CD14-positive monocyte (primary cell): ENCODE measurements around the gene TRAPPC1. TPM values are rescaled to one million over a fixed set of nuclear protein-coding genes. Genes with fewer than 3 reads are reported as not detected.

Experiments used
- DNase-seq, 3 donors: peaks; one replicate each; pipeline ENCODE4 v3.0.0-alpha.2; 2011 to 2022
- H2AFZ ChIP-seq: 2 replicates; pipeline ENCODE4 v1.6.0; 2012; ENCODE audit warnings: mild to moderate bottlenecking, low read depth, low read length, inconsistent platforms; ENCODE audit not compliant: insufficient read depth, poor library complexity, severe bottlenecking
- H3K27ac ChIP-seq, 2 donors: 1 replicate in 1 of 2; 2 replicates in 1 of 2; pipeline ENCODE4 v1.5.1; 2012 to 2013; ENCODE audit warnings: low read length in 2 of 2, control low read depth in 1 of 2, inconsistent platforms in 1 of 2, low read depth in 1 of 2, mild to moderate bottlenecking in 1 of 2
- H3K27me3 ChIP-seq, 2 donors: one replicate each; pipeline versions ENCODE4 v1.6.0 to v1.6.1; 2011 to 2013; ENCODE audit warnings: low read length in 2 of 2; ENCODE audit not compliant: control insufficient read depth in 2 of 2, insufficient read depth in 2 of 2
- H3K36me3 ChIP-seq, 2 donors: replicated peaks in 1 of 2; 1 replicate in 1 of 2; 2 replicates in 1 of 2; pipeline versions ENCODE4 v1.5.1 to v1.6.1; 2012 to 2013; ENCODE audit warnings: low read length in 2 of 2, control low read depth in 1 of 2, inconsistent platforms in 1 of 2, mild to moderate bottlenecking in 1 of 2; ENCODE audit not compliant: insufficient read depth in 2 of 2, control insufficient read depth in 1 of 2
- H3K4me1 ChIP-seq, 2 donors: 1 replicate in 1 of 2; 2 replicates in 1 of 2; pipeline versions ENCODE4 v1.5.1 to v1.6.1; 2012 to 2013; ENCODE audit warnings: low read length in 2 of 2, control low read depth in 1 of 2, inconsistent platforms in 1 of 2, mild to moderate bottlenecking in 1 of 2, moderate library complexity in 1 of 2; ENCODE audit not compliant: insufficient read depth in 2 of 2, control insufficient read depth in 1 of 2
- H3K4me2 ChIP-seq: replicated peaks from 2 replicates; pipeline ENCODE3; 2012; ENCODE audit warnings: low read length, moderate library complexity, mild to moderate bottlenecking; ENCODE audit not compliant: poor library complexity, severe bottlenecking; ENCODE audit errors: extremely low read depth
- H3K4me3 ChIP-seq, 3 experiments: fragments of 200-600 bp in 1 of 3; sonication (generic) in 1 of 3; replicated peaks in 1 of 3; 1 replicate in 2 of 3; 2 replicates in 1 of 3; pipeline ENCODE4 v1.5.1; 2011 to 2013; ENCODE audit warnings: low read length in 3 of 3, mild to moderate bottlenecking in 3 of 3, control low read depth in 2 of 3, low read depth in 2 of 3, inconsistent platforms in 1 of 3, moderate library complexity in 1 of 3
- H3K79me2 ChIP-seq: 2 replicates; pipeline ENCODE4 v1.6.0; 2012; ENCODE audit warnings: mild to moderate bottlenecking, control low read depth, inconsistent platforms, low read length, moderate library complexity; ENCODE audit not compliant: insufficient read depth
- H3K9ac ChIP-seq: 2 replicates; pipeline ENCODE4 v1.6.0; 2017; ENCODE audit warnings: low read length, mild to moderate bottlenecking; ENCODE audit not compliant: insufficient read depth, poor library complexity, severe bottlenecking
- H3K9me3 ChIP-seq, 2 donors: replicated peaks in 1 of 2; 1 replicate in 1 of 2; 2 replicates in 1 of 2; pipeline versions ENCODE4 v1.5.1 to v1.6.1; 2012 to 2013; ENCODE audit warnings: low read length in 2 of 2, control low read depth in 1 of 2; ENCODE audit not compliant: control insufficient read depth in 1 of 2, insufficient read depth in 1 of 2
- H4K20me1 ChIP-seq: 2 replicates; pipeline ENCODE4 v1.6.0; 2012; ENCODE audit warnings: mild to moderate bottlenecking, low read length, control low read depth, moderate library complexity; ENCODE audit not compliant: insufficient read depth
- H3K27ac Mint-ChIP-seq, 7 donors: one replicate each; pipeline ENCODE4 v1.8.0; 2020; ENCODE audit warnings: mild to moderate bottlenecking in 7 of 7, mixed read lengths in 7 of 7, moderate library complexity in 6 of 7, inconsistent platforms in 2 of 7
- H3K27me3 Mint-ChIP-seq, 3 donors: one replicate each; pipeline ENCODE4 v1.8.0; 2021 to 2022; ENCODE audit warnings: low read depth in 3 of 3, mild to moderate bottlenecking in 3 of 3, mixed read lengths in 3 of 3, moderate library complexity in 3 of 3, inconsistent platforms in 1 of 3
- H3K36me3 Mint-ChIP-seq, 2 donors: one replicate each; pipeline ENCODE4 v1.8.0; 2020; ENCODE audit warnings: mixed read lengths in 2 of 2, inconsistent platforms in 1 of 2, mild to moderate bottlenecking in 1 of 2
- H3K4me1 Mint-ChIP-seq: one replicate; pipeline ENCODE4 v1.8.0; 2020; ENCODE audit warnings: mild to moderate bottlenecking, mixed read lengths
- H3K4me3 Mint-ChIP-seq, 2 donors: one replicate each; pipeline ENCODE4 v1.8.0; 2020; ENCODE audit warnings: mild to moderate bottlenecking in 2 of 2, mixed read lengths in 2 of 2, moderate library complexity in 1 of 2
- H3K9me3 Mint-ChIP-seq, 7 donors: one replicate each; pipeline ENCODE4 v1.8.0; 2020 to 2022; ENCODE audit warnings: mixed read lengths in 7 of 7, mild to moderate bottlenecking in 6 of 7, moderate library complexity in 6 of 7, inconsistent platforms in 2 of 7
- CTCF ChIP-seq: fragments of 200-600 bp; IDR thresholded peaks from one replicate; pipeline ENCODE4 v1.8.0; 2022; ENCODE audit warnings: antibody characterized with exemption, mild to moderate bottlenecking
- WGBS: methylation state at CpG from one replicate; pipeline ENCODE4 v1.1.5; 2013; ENCODE audit warnings: missing lambda C conversion rate; ENCODE audit not compliant: insufficient coverage; 5-methylcytosine and 5-hydroxymethylcytosine counted together
- intact Hi-C, 2 donors: fragments of 100-400 bp; cut with micrococcal nuclease; formaldehyde crosslinking; loops; one replicate each; pipeline versions ENCODE4 v1.15.0 to v1.15.1; 2023
- polyA plus RNA-seq, 3 donors: library from polyadenylated mRNA; depleted of rRNA in 1 of 3; unstranded in 2 of 3; stranded (reverse) in 1 of 3; fragments of 300-500 nt in 2 of 3; fragments of >200 nt in 1 of 3; fragmentation: Illumina TruSeq in 2 of 3; gene quantifications; 1 replicate in 2 of 3; 2 replicates in 1 of 3; pipeline ENCODE4 v1.2.3, GENCODE V29; 2012 to 2021

TRAPPC1 gene
- polyA plus RNA-seq, 3 donors: 172 to 266 (median 224) TPM

- no peak for TF ChIP-seq CTCF
- Histone ChIP-seq H3K4me3 (no peak overlapping the region), H3K9ac (no peak overlapping the region), H3K27me3 (no peaks in the 10 kb centered on the region), H2AFZ (no peak overlapping the region), H3K9me3 (no peaks in the 10 kb centered on the region), H3K27ac (no peak overlapping the region), H3K4me2 (no peak overlapping the region), H4K20me1 (no peaks in the 10 kb centered on the region), H3K79me2 (peaks cover 24% of the 10 kb centered on the region), H3K4me1 (peaks cover 27 to 37% of the 10 kb centered on the region in 2 donors), H3K36me3 (peaks cover 0 to 18% of the 10 kb centered on the region in 2 donors)
- WGBS: 55% methylated on average over 3 of the region's 3 CpGs
- intact Hi-C loops: no loop called here
- peaks cover 0 to 4% (median 1%) of the 10 kb centered on the region in 3 donors for H3K27me3 Mint-ChIP-seq
- peaks cover 12 to 25% of the 10 kb centered on the region in 2 donors for H3K36me3 Mint-ChIP-seq
- H3K4me3 Mint-ChIP-seq: no peak overlapping the region
- H3K27ac Mint-ChIP-seq: no peak overlapping the region
- peaks cover 41% of the 10 kb centered on the region for H3K4me1 Mint-ChIP-seq
- DNase-seq: no peak
- H3K9me3 Mint-ChIP-seq: peaks cover 0 to 2% (median 0%) of the 10 kb centered on the region in 7 donors
Observed at GRCh38 chr17:7927596-7927995, 4.2 kb downstream of the TRAPPC1 start.

GRCh38 chr17:7922845-7923628 lies 8.7 kb downstream of the TRAPPC1 start:
- H3K4me3 ChIP-seq: peak overlapping the region; percentile 46 to 77 (median 53)
- TF ChIP-seq CTCF: no peak
- peak; percentile 59 to 64 (median 63) for DNase-seq
- H3K27me3 ChIP-seq: no peaks in the 10 kb centered on the region
- peaks cover 34% of the 10 kb centered on the region for H3K4me1 Mint-ChIP-seq
- peak overlapping the region; percentile 17 to 74 for H3K27ac ChIP-seq
- 16% methylated on average over 40 of the region's 45 CpGs for WGBS
- H4K20me1 ChIP-seq: no peaks in the 10 kb centered on the region
- H3K36me3 ChIP-seq: peaks cover 0 to 8% of the 10 kb centered on the region in 2 donors
- H3K36me3 Mint-ChIP-seq: peaks cover 3 to 8% of the 10 kb centered on the region in 2 donors
- peak overlapping the region; percentile 47 to 94 (median 86) for H3K27ac Mint-ChIP-seq
- H3K9ac ChIP-seq: peak overlapping the region; percentile 61
- H3K4me3 Mint-ChIP-seq: peak overlapping the region; percentile 92 to 93
- no peaks in the 10 kb centered on the region for H3K79me2 ChIP-seq
- peaks cover 21 to 24% of the 10 kb centered on the region in 2 donors for H3K4me1 ChIP-seq
- peak overlapping the region; percentile 92 for H2AFZ ChIP-seq
- intact Hi-C loops: no loop called here
- H3K9me3 Mint-ChIP-seq: no peaks in the 10 kb centered on the region
- peaks cover 0 to 1% (median 0%) of the 10 kb centered on the region in 3 donors for H3K27me3 Mint-ChIP-seq
- H3K4me2 ChIP-seq: peak overlapping the region; percentile 88
- no peaks in the 10 kb centered on the region for H3K9me3 ChIP-seq
